Uterus (tissue), 2 donors: Measurements from ENCODE around the gene RIN2.

Experiments used
- POLR2A ChIP-seq, 2 donors: fragments of 450-650 bp; IDR thresholded peaks; one replicate each; pipeline ENCODE4 v1.6.1; 2016; ENCODE audit warnings: antibody characterized with exemption in 2 of 2, mild to moderate bottlenecking in 1 of 2, moderate library complexity in 1 of 2
- TF ChIP-seq, protein P1 (sequence below), 4 experiments: fragments of 200-600 bp in 2 of 4; fragments of 450-650 bp in 2 of 4; sonication (generic) in 2 of 4; IDR thresholded peaks; one replicate each; pipeline ENCODE4 v1.5.1; 2016 to 2019; ENCODE audit warnings: antibody characterized with exemption in 4 of 4, mild to moderate bottlenecking in 2 of 4, moderate library complexity in 1 of 4

DNA sequence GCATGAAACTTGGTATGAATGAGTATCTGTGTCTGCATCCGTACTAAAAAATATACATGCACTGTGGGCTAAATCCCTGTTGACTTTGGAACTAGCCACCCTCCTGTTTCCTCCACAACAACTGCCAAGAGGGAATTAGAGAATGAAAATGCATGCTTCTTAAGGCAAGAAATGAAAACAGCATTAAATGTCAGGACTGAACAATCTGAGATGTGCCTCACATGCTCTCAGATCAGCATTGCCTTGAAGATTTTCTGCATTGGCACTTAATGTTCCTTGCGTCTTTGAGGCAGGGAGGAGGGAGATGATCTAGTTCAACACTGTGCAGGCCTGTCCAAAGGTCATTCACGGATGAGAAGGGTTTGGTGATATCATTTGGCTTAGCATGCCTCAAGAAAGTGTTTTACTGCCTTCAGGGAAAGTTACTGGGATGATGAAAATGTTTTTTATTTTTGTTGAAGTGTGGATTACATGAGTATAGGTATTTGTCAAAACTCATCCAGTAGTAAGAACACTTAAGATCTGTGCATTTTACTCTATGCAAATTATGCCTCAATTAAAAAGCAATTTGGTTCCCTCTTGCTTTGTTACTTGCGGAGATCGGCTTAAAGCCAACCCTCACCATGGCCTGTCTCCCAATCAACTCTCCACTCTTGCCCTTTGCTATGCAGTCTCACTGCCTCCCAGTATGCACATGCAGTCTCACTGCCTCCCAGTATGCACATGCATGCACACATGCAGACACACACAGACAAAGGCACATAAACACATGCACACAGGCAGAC lies 47.5 kb upstream of the RIN2 start:
- no peak for TF ChIP-seq POLR2A (IDR thresholded peaks at IDR 0.05)
- TF ChIP-seq, protein P1, sequence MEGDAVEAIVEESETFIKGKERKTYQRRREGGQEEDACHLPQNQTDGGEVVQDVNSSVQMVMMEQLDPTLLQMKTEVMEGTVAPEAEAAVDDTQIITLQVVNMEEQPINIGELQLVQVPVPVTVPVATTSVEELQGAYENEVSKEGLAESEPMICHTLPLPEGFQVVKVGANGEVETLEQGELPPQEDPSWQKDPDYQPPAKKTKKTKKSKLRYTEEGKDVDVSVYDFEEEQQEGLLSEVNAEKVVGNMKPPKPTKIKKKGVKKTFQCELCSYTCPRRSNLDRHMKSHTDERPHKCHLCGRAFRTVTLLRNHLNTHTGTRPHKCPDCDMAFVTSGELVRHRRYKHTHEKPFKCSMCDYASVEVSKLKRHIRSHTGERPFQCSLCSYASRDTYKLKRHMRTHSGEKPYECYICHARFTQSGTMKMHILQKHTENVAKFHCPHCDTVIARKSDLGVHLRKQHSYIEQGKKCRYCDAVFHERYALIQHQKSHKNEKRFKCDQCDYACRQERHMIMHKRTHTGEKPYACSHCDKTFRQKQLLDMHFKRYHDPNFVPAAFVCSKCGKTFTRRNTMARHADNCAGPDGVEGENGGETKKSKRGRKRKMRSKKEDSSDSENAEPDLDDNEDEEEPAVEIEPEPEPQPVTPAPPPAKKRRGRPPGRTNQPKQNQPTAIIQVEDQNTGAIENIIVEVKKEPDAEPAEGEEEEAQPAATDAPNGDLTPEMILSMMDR (IDR thresholded peaks at IDR 0.05): no peak
